Activated B cell treated with CpG ODN at 0.5 μM for 24 hours (primary cell): ENCODE data around the gene ATP2A1. TPM values are rescaled to one million over a fixed set of nuclear protein-coding genes. Genes with fewer than 3 reads are reported as not detected.
"Not testable (repeated sequence)": the region's sequence is repeated elsewhere in the genome, so short reads cannot be mapped to it uniquely, and the experiment has no call there.

Experiments used
- ATAC-seq: fragments of 200-7000 bp; cut with Tn5 transposase; one replicate; pipeline ENCODE4 v1.10.0; 2021; ENCODE audit warnings: low read depth, mild to moderate bottlenecking, moderate library complexity
- CTCF ChIA-PET: fragments of 350-600 bp; sonication (Branson Sonifier 250); formaldehyde crosslinking; loops from one replicate; lab custom pipeline; 2021; ENCODE audit warnings: antibody characterized with exemption; lab: Charles Lee
- POLR2A ChIA-PET: fragments of 350-600 bp; sonication (Branson Sonifier 250); formaldehyde crosslinking; loops from one replicate; lab custom pipeline; 2021; ENCODE audit warnings: antibody characterized with exemption; lab: Charles Lee
- DNase-seq: peaks from one replicate; pipeline ENCODE4 v3.0.0; 2022
- H3K27ac Mint-ChIP-seq: one replicate; pipeline ENCODE4 v1.8.0; 2020; ENCODE audit warnings: mixed read lengths
- H3K27me3 Mint-ChIP-seq: one replicate; pipeline ENCODE4 v1.8.0; 2021; ENCODE audit warnings: mixed read lengths
- H3K36me3 Mint-ChIP-seq: one replicate; pipeline ENCODE4 v1.8.0; 2021; ENCODE audit warnings: low read depth, mixed read lengths
- H3K4me1 Mint-ChIP-seq: one replicate; pipeline ENCODE4 v1.8.0; 2021; ENCODE audit warnings: mixed read lengths
- H3K4me3 Mint-ChIP-seq: one replicate; pipeline ENCODE4 v1.8.0; 2020; ENCODE audit warnings: mild to moderate bottlenecking, mixed read lengths
- H3K9me3 Mint-ChIP-seq: one replicate; pipeline ENCODE4 v1.8.0; 2020; ENCODE audit warnings: mixed read lengths
- intact Hi-C: fragments of 100-400 bp; cut with micrococcal nuclease; formaldehyde crosslinking; loops from one replicate; pipeline ENCODE4 v1.15.1; 2024
- total RNA-seq: library from RNA; stranded (reverse); gene quantifications from 2 replicates; pipeline ENCODE4 v1.2.3, GENCODE V29; 2022
- TF ChIP-seq, protein P1 (sequence below): fragments of 200-600 bp; IDR thresholded peaks from one replicate; pipeline ENCODE4 v1.8.0; 2022; ENCODE audit warnings: antibody characterized with exemption, mild to moderate bottlenecking

Gene ATP2A1
- total RNA-seq, 1 donor from 2014 or later = 1.0 TPM

DNA sequence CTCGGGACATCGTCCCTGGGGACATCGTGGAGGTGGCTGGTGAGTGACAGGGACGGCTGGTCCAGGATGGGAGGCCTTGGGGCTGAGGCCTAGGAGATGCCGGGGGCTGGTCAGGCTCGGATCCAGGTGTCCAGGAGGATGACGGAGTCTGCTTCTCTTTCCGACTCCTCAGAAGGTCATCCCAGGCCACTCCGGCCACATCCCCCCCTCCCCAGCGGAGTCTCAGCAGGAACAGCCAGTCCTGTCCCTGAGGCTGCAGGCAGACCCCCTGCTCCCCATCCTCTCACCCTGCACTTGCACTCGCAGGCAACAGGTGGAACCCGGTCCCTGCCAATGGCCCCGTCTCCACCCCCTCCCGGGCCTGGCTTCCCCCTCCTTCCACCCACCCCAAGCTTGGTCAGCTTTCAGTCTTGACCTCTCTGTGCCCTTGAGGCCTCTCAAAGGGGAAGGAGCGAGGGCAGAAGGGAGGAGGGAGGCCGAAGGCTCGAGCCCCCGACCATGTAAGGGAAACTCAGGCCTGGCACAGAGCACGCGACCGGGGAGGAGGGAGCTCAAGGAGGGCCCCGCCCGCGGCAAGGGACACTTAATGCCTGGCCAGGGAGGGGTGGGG is 4.4 kb downstream of the ATP2A1 start:
- Mint-ChIP-seq H3K27ac (no peak overlapping the region), H3K4me3 (no peak overlapping the region), H3K9me3 (no peaks in the 10 kb centered on the region), H3K36me3 (no peaks in the 10 kb centered on the region), H3K4me1 (peaks cover 14% of the 10 kb centered on the region), H3K27me3 (peaks cover 5% of the 10 kb centered on the region)
- DNase-seq (no peak), ATAC-seq (no peak)
- ChIA-PET POLR2A (no interaction called here), CTCF (no interaction called here)
- intact Hi-C loops = no loop called here
- TF ChIP-seq, protein P1, sequence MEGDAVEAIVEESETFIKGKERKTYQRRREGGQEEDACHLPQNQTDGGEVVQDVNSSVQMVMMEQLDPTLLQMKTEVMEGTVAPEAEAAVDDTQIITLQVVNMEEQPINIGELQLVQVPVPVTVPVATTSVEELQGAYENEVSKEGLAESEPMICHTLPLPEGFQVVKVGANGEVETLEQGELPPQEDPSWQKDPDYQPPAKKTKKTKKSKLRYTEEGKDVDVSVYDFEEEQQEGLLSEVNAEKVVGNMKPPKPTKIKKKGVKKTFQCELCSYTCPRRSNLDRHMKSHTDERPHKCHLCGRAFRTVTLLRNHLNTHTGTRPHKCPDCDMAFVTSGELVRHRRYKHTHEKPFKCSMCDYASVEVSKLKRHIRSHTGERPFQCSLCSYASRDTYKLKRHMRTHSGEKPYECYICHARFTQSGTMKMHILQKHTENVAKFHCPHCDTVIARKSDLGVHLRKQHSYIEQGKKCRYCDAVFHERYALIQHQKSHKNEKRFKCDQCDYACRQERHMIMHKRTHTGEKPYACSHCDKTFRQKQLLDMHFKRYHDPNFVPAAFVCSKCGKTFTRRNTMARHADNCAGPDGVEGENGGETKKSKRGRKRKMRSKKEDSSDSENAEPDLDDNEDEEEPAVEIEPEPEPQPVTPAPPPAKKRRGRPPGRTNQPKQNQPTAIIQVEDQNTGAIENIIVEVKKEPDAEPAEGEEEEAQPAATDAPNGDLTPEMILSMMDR = no peak

DNA sequence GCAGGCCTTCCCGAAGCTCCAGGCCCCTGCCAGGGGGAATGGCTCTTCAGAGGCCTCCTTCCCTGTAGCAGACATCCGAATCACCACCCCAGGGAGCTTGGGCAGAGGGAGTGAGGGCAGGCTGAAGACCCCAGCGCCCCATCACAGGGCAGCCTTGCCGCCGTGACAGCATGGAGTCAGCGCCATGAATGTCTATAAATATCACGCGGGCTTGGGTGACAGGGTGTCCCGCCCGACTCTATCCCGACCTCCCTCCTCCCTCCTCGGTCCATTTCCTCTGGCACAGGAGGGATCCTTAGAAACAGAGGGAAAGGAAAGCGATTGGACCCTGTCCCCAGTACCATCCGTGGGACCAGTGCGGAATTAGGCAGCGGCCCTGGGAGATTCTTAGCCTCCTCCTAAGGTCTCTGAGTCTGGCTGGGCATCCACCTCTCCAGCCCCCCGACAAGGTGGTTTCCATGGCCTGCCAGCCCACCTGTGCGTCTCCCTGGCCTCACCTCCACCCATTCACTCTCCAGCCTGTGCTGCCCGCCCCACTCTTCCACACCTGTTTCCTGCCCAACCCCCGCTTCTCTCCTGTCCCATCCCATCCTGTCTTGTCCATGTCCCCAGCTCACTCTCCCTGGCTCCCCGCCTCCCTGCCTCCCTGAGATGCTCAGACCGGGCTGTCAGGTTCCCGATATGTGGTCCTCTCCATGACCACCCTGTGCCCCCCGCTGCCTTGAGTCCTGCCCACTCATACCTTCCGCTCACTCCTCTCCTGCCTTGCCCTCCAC is 5.1 kb downstream of the ATP2A1 start:
- DNase-seq (no peak), ATAC-seq (no peak)
- Mint-ChIP-seq H3K36me3 (no peaks in the 10 kb centered on the region), H3K27me3 (peaks cover 5% of the 10 kb centered on the region), H3K4me3 (no peak overlapping the region), H3K27ac (no peak overlapping the region), H3K4me1 (peaks cover 13% of the 10 kb centered on the region), H3K9me3 (no peaks in the 10 kb centered on the region)
- ChIA-PET CTCF (no interaction called here), POLR2A (no interaction called here)
- TF ChIP-seq, protein P1 = no peak
- intact Hi-C loops = no loop called here

DNA sequence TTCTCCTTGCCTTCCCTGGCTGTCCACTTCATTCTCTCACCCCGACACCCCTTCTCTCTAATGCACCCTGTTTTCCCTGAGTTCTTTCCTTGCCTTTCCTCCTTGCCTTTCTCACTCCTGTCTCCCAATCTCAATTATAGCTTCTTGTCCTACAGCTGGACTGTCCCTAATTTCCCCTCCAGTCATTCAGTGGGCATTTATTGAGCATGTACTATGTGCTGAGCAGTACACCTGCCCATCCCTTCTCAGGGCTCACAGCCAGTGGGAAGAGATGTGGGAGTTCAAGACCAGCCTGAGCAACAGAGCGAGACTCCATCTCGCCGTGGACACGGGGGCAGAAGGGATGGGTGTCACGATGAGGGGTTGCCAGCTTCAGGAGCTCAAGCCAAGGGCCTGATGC is 5.8 kb downstream of the ATP2A1 start:
- Mint-ChIP-seq H3K4me3 (no peak overlapping the region), H3K27ac (no peak overlapping the region), H3K36me3 (no peaks in the 10 kb centered on the region), H3K4me1 (peaks cover 11% of the 10 kb centered on the region), H3K9me3 (no peaks in the 10 kb centered on the region), H3K27me3 (peaks cover 5% of the 10 kb centered on the region)
- TF ChIP-seq, protein P1 = no peak
- ChIA-PET CTCF (no interaction called here), POLR2A (no interaction called here)
- intact Hi-C loops = no loop called here
- ATAC-seq (no peak), DNase-seq (no peak)

DNA sequence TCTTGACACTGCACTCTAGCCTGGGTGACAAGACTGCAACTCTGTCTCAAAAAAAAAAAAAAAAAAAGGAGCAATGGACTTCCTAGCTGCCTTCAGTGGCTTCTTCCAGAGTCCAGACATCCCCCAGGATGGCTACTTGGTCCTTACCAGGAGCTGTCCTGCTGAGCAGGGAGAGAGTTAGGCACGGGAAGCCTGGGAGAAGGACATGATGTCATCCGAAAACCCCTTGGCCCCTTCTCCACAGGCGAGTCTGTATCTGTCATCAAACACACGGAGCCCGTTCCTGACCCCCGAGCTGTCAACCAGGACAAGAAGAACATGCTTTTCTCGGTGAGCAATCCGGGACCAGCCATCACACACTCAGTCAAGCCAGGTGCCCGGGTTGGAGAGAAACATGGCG is 8.7 kb downstream of the ATP2A1 start:
- ATAC-seq = no peak
- Mint-ChIP-seq H3K36me3 (no peaks in the 10 kb centered on the region), H3K4me1 (no peaks in the 10 kb centered on the region), H3K27ac (no peak overlapping the region), H3K9me3 (no peaks in the 10 kb centered on the region), H3K27me3 (no peaks in the 10 kb centered on the region), H3K4me3 (no peak overlapping the region)
- TF ChIP-seq, protein P1 = no peak
- ChIA-PET POLR2A (interaction anchor here (0.6 to 1.8 kb wide), 4 partner anchors 28 to 57 kb away, joined by 3 to 6 read pairs (median 4); no protein-coding TSS in a partner anchor), CTCF (no interaction called here)
- intact Hi-C loops = no loop called here
- no peak for DNase-seq

DNA sequence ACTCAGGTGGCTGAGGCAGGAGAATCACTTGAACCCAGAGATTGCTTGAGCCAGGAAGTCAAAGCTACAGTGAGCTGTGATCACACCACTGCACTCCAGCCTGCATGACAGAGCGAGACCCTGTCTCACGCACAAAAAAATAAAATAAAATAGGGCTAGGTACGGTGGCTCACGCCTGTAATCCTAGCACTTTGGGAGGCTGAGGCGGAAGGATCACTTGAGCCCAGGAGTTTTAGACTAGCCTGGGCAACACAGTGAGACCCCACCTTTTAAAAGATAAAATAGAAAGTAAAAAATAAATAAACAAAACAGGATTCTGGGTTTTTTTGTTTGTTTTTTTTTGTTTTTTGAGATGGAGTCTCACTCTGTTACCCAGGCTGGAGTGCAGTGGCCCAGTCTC is 12.1 kb downstream of the ATP2A1 start:
- not testable (repeated sequence) for H3K4me3 Mint-ChIP-seq, H3K36me3 Mint-ChIP-seq, H3K9me3 Mint-ChIP-seq, H3K4me1 Mint-ChIP-seq, H3K27me3 Mint-ChIP-seq, ATAC-seq, H3K27ac Mint-ChIP-seq, DNase-seq
- intact Hi-C loops = loop anchor here (2.0 kb wide), 1 partner anchor 20 kb away; no protein-coding TSS in a partner anchor
- POLR2A ChIA-PET = interaction anchor here (0.7 kb wide), 1 partner anchor 17 kb away, joined by 8 read pairs; no protein-coding TSS in a partner anchor
- CTCF ChIA-PET = interaction anchor here (1.3 kb wide), 1 partner anchor 55 kb away, joined by 4 read pairs; no protein-coding TSS in a partner anchor
